Prostate gland (tissue), 2 donors: ENCODE measurements around the gene CUX1. TPM values are rescaled to one million over a fixed set of nuclear protein-coding genes. Genes with fewer than 3 reads are reported as not detected.

Experiments used
- DNase-seq: peaks from one replicate; pipeline ENCODE4 v3.0.0-alpha.2; 2019; ENCODE audit warnings: low spot score
- H3K27ac ChIP-seq, 2 donors: fragments of 200-600 bp; sonication (generic); 2 replicates each; pipeline ENCODE4 v1.5.1; 2017 to 2019
- H3K27me3 ChIP-seq: fragments of 200-600 bp; sonication (generic); replicated peaks from 2 replicates; pipeline ENCODE4 v1.5.1; 2019; ENCODE audit not compliant: insufficient read depth
- H3K36me3 ChIP-seq, 2 donors: fragments of 200-600 bp; sonication (generic); 1 replicate in 1 of 2; 2 replicates in 1 of 2; pipeline versions ENCODE4 v1.5.1 to v1.8.1; 2017 to 2019
- H3K4me1 ChIP-seq: fragments of 200-600 bp; sonication (generic); replicated peaks from 2 replicates; pipeline ENCODE4 v1.5.1; 2019
- H3K4me3 ChIP-seq, 2 donors: fragments of 200-600 bp; sonication (generic); 2 replicates each; pipeline ENCODE4 v1.5.1; 2017 to 2019
- H3K9me3 ChIP-seq: fragments of 200-600 bp; sonication (generic); 2 replicates; pipeline ENCODE4 v1.5.1; 2017
- CTCF ChIP-seq, 4 experiments: fragments of 200-600 bp in 2 of 4; fragments of 450-650 bp in 2 of 4; sonication (generic) in 2 of 4; IDR thresholded peaks; 1 replicate in 3 of 4; 2 replicates in 1 of 4; pipeline ENCODE4 v1.5.1; 2016 to 2019; ENCODE audit warnings: antibody characterized with exemption in 4 of 4, mild to moderate bottlenecking in 2 of 4, moderate library complexity in 2 of 4
- POLR2A ChIP-seq: fragments of 450-650 bp; IDR thresholded peaks from one replicate; pipeline ENCODE4 v1.6.1; 2016; ENCODE audit warnings: antibody characterized with exemption, mild to moderate bottlenecking
- POLR2AphosphoS5 ChIP-seq: sonication (generic); formaldehyde crosslinking; IDR thresholded peaks from one replicate; pipeline ENCODE4 v1.6.1; 2017; ENCODE audit warnings: antibody characterized with exemption
- WGBS: methylation state at CpG from one replicate; pipeline ENCODE4 v1.1.5; 2018; 5-methylcytosine and 5-hydroxymethylcytosine counted together
- intact Hi-C: fragments of 100-400 bp; cut with DNase I; formaldehyde crosslinking; loops from one replicate; pipeline ENCODE4 v1.14.2; 2022
- total RNA-seq, 2 donors: library from RNA; depleted of rRNA; stranded (reverse); fragments of >200 nt; gene quantifications; one replicate each; pipeline ENCODE4 v1.1.0, GENCODE V29; 2016

CUX1 gene
- total RNA-seq, 2 donors from 2014 or later = 96.3 to 99.2 TPM

GRCh38 chr7:102255916-102256315 is 438.5 kb downstream of the CUX1 start:
- H3K27me3 ChIP-seq = no peaks in the 10 kb centered on the region
- TF ChIP-seq CTCF (IDR thresholded peaks at IDR 0.05) (no peak), POLR2A (no peak), POLR2AphosphoS5 (no peak)
- no peak overlapping the region for H3K4me3 ChIP-seq
- no peak overlapping the region for H3K27ac ChIP-seq
- 91% methylated on average over 15 of the region's 15 CpGs for WGBS
- H3K36me3 ChIP-seq = no peaks in the 10 kb centered on the region
- H3K4me1 ChIP-seq = no peaks in the 10 kb centered on the region
- no peaks in the 10 kb centered on the region for H3K9me3 ChIP-seq
- DNase-seq = no peak
- intact Hi-C loops = no loop called here

DNA sequence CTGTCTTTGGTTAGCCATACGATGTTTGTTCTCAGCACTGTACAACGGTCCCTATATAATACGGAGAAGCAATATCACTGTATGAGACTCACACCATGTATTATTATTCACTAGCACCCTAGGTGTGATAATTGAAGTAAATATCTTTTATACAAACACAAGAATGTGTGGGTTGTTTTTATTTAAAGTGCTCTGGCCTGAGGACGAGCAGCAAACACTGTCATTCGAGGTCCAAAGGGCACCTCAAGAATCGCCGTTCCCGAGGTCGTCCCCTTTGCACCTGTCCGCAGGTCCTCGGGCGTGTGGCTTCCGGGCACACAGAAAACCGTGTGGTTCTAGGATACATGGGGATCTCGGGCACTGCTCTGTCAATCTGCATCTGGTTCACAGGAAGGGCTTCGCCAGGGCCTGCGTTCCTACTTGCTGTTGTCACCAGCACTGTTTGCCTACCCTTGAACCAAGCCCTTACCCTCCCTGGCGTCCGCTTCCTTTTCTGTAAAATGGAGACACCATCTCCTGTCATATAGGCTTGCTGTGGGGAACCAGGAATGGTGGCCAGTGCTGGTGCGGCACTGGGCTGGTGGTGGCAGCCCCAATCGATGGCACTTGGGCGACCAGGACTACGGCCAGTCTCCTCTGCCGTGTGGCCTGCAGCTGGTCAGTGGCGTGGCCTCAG is 440.8 kb downstream of the CUX1 start:
- intact Hi-C loops = no loop called here
- Histone ChIP-seq H3K9me3 (no peaks in the 10 kb centered on the region), H3K27ac (no peak overlapping the region), H3K27me3 (no peaks in the 10 kb centered on the region), H3K4me3 (no peak overlapping the region), H3K36me3 (no peaks in the 10 kb centered on the region), H3K4me1 (no peaks in the 10 kb centered on the region)
- TF ChIP-seq POLR2A (no peak), CTCF (IDR thresholded peaks at IDR 0.05) (no peak), POLR2AphosphoS5 (no peak)
- WGBS = 92% methylated on average over 25 of the region's 25 CpGs
- DNase-seq = no peak

DNA sequence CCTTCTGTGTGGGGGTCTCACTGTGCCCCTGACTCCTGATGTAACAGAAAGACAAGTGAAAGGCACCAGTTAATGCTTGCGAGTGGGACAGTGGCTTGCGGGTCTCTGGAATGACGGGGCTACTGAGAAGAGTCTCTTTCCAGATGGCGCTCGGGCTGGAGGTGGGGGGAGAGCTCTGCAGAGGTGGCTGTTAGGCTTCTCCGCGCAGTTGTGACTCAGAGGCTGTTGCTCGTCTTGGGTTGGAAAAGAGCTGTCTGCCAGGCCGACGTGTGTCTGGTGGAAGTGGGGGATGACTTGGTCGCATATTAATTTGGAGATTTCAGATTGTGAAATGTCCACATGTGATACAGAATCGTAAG is 441.3 kb downstream of the CUX1 start:
- no peaks in the 10 kb centered on the region for H3K27me3 ChIP-seq
- no peaks in the 10 kb centered on the region for H3K9me3 ChIP-seq
- WGBS = 83% methylated on average over 12 of the region's 12 CpGs
- no peaks in the 10 kb centered on the region for H3K4me1 ChIP-seq
- DNase-seq = no peak
- no peak overlapping the region for H3K4me3 ChIP-seq
- no peak overlapping the region for H3K27ac ChIP-seq
- intact Hi-C loops = no loop called here
- TF ChIP-seq POLR2A (no peak), POLR2AphosphoS5 (no peak), CTCF (IDR thresholded peaks at IDR 0.05) (no peak)
- H3K36me3 ChIP-seq = no peaks in the 10 kb centered on the region

DNA sequence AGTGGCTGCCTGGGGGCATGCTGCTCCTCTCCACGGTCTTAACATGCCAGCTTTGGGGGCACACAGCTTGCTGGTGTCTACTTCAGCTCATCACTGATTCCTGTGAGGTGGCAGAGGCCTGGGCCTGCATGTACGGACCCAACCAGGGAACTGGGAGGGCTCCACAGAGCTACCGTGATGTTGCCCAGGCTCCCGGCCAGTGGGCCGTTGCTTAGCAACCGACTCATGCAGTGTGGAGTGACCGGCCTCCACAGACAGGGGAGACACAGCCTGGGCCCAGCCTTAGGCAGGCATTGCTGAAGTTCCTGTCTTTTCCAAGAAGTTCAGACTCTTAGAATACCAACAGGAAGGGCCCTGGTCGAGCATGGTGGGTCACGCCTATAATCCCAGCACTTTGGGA is 443.4 kb downstream of the CUX1 start:
- intact Hi-C loops = no loop called here
- Histone ChIP-seq H3K9me3 (no peaks in the 10 kb centered on the region), H3K4me1 (no peaks in the 10 kb centered on the region), H3K27ac (no peak overlapping the region), H3K27me3 (no peaks in the 10 kb centered on the region), H3K4me3 (no peak overlapping the region), H3K36me3 (no peaks in the 10 kb centered on the region)
- no peak for DNase-seq
- TF ChIP-seq CTCF (IDR thresholded peaks at IDR 0.05) (no peak), POLR2A (no peak)
- WGBS = 46% methylated on average over 9 of the region's 9 CpGs

GRCh38 chr7:102261451-102261850 is 444.0 kb downstream of the CUX1 start:
- H3K36me3 ChIP-seq = no peaks in the 10 kb centered on the region
- no peaks in the 10 kb centered on the region for H3K27me3 ChIP-seq
- DNase-seq = no peak
- WGBS = 85% methylated on average over 9 of the region's 9 CpGs
- H3K4me3 ChIP-seq = no peak overlapping the region
- no peaks in the 10 kb centered on the region for H3K9me3 ChIP-seq
- TF ChIP-seq POLR2AphosphoS5 (no peak), POLR2A (no peak), CTCF (IDR thresholded peaks at IDR 0.05) (no peak)
- intact Hi-C loops = no loop called here
- H3K27ac ChIP-seq = no peak overlapping the region
- no peaks in the 10 kb centered on the region for H3K4me1 ChIP-seq
